ENCODE measurements around the gene C12orf76. TPM values are rescaled to one million over a fixed set of nuclear protein-coding genes. Genes with fewer than 3 reads are reported as not detected.

C12orf76 gene
- polyA plus RNA-seq, 1 donor (not counting 4 experiments of a cell fraction or from before 2014, with no cell fraction given), result 7.3 TPM

- Histone ChIP-seq H3K4me1 (ENCODE audit: control insufficient read depth, extremely low read depth, insufficient read depth, low read length) (peaks cover 9% of the 10 kb centered on the region), H2AFZ (ENCODE audit: control insufficient read depth, low read length) (no peak overlapping the region), H3K9ac (ENCODE audit: control insufficient read depth, extremely low read depth, insufficient read depth, low read length) (no peak overlapping the region), H4K20me1 (ENCODE audit: control insufficient read depth, extremely low read depth, insufficient read depth, low read length) (no peaks in the 10 kb centered on the region), H3K9me1 (ENCODE audit: control insufficient read depth, extremely low read depth, insufficient read depth, low read length) (no peaks in the 10 kb centered on the region), H3K36me3 (ENCODE audit: control insufficient read depth in 2 of 2, extremely low read depth in 1 of 2, insufficient read depth in 2 of 2, low read length in 2 of 2) (no peaks in the 10 kb centered on the region), H3K9me3 (ENCODE audit: control insufficient read depth, low read depth, low read length) (no peaks in the 10 kb centered on the region), H3K4me3 (ENCODE audit: control insufficient read depth in 2 of 3, extremely low read depth in 1 of 3, insufficient read depth in 2 of 3, low read depth in 1 of 3, low read length in 3 of 3) (no peak overlapping the region), H3K27ac (ENCODE audit: control insufficient read depth, insufficient read depth, low read length) (no peak overlapping the region), H3K27me3 (ENCODE audit: control insufficient read depth, extremely low read depth, insufficient read depth, low read length) (no peaks in the 10 kb centered on the region), H3K4me2 (ENCODE audit: control insufficient read depth, extremely low read depth, insufficient read depth, low read depth, low read length) (no peak overlapping the region), H3K79me2 (ENCODE audit: control insufficient read depth, insufficient read depth, low read length) (no peaks in the 10 kb centered on the region)
- dilution Hi-C loops (cut with MboI; ENCODE audit: extremely low pct_ligation_motif_present, low sequenced_read_pairs), result no loop called here
- FAIRE-seq, result no peak
- DNase-seq (ENCODE audit: low read depth, low spot score), result no peak
- TF ChIP-seq CTCF (optimal IDR thresholded peaks at IDR 0.05 in 1 of 3, IDR thresholded peaks at IDR 0.05 in 1 of 3, conservative IDR thresholded peaks at IDR 0.05 in 1 of 3; ENCODE audit: extremely low read depth in 1 of 3, insufficient read depth in 2 of 3, low read length in 3 of 3) (no peak), EZH2 (IDR thresholded peaks at IDR 0.05; ENCODE audit: low read length) (no peak)
Measured at GRCh38 chr12:110071967-110072366, 23.6 kb upstream of the C12orf76 start.

- H3K27ac ChIP-seq (ENCODE audit: control insufficient read depth, insufficient read depth, low read length), result no peak overlapping the region
- H4K20me1 ChIP-seq (ENCODE audit: control insufficient read depth, extremely low read depth, insufficient read depth, low read length), result no peaks in the 10 kb centered on the region
- no peaks in the 10 kb centered on the region for H3K9me3 ChIP-seq (ENCODE audit: control insufficient read depth, low read depth, low read length)
- no peak for FAIRE-seq
- TF ChIP-seq CTCF (optimal IDR thresholded peaks at IDR 0.05 in 1 of 3, IDR thresholded peaks at IDR 0.05 in 1 of 3, conservative IDR thresholded peaks at IDR 0.05 in 1 of 3; ENCODE audit: extremely low read depth in 1 of 3, insufficient read depth in 2 of 3, low read length in 3 of 3) (no peak), EZH2 (IDR thresholded peaks at IDR 0.05; ENCODE audit: low read length) (no peak)
- no peaks in the 10 kb centered on the region for H3K79me2 ChIP-seq (ENCODE audit: control insufficient read depth, insufficient read depth, low read length)
- no peak overlapping the region for H3K4me2 ChIP-seq (ENCODE audit: control insufficient read depth, extremely low read depth, insufficient read depth, low read depth, low read length)
- H3K27me3 ChIP-seq (ENCODE audit: control insufficient read depth, extremely low read depth, insufficient read depth, low read length), result no peaks in the 10 kb centered on the region
- dilution Hi-C loops (cut with MboI; ENCODE audit: extremely low pct_ligation_motif_present, low sequenced_read_pairs), result no loop called here
- H3K36me3 ChIP-seq (ENCODE audit: control insufficient read depth in 2 of 2, extremely low read depth in 1 of 2, insufficient read depth in 2 of 2, low read length in 2 of 2), result no peaks in the 10 kb centered on the region
- H3K4me1 ChIP-seq (ENCODE audit: control insufficient read depth, extremely low read depth, insufficient read depth, low read length), result peaks cover 9% of the 10 kb centered on the region
- no peak overlapping the region for H2AFZ ChIP-seq (ENCODE audit: control insufficient read depth, low read length)
- H3K9me1 ChIP-seq (ENCODE audit: control insufficient read depth, extremely low read depth, insufficient read depth, low read length), result no peaks in the 10 kb centered on the region
- H3K4me3 ChIP-seq (ENCODE audit: control insufficient read depth in 2 of 3, extremely low read depth in 1 of 3, insufficient read depth in 2 of 3, low read depth in 1 of 3, low read length in 3 of 3), result no peak overlapping the region
- DNase-seq (ENCODE audit: low read depth, low spot score), result no peak
- H3K9ac ChIP-seq (ENCODE audit: control insufficient read depth, extremely low read depth, insufficient read depth, low read length), result no peak overlapping the region
Measured at GRCh38 chr12:110071504-110071903, 23.2 kb upstream of the C12orf76 start.

Data from keratinocyte (primary cell).